ENCODE measurements around the gene GVQW3.

Gene GVQW3

GRCh38 chr11:76361776-76362175 lies 19.3 kb upstream of the GVQW3 start:
- Histone ChIP-seq H3K36me3 (ENCODE audit: insufficient read depth, low read length) (peaks cover 12% of the 10 kb centered on the region; the same call in 1 of the 2 replicates), H3K27ac (ENCODE audit: low read depth, low read length) (no peak overlapping the region), H2AFZ (ENCODE audit: low read length, unreplicated experiment) (no peak overlapping the region), H3K27me3 (ENCODE audit: insufficient read depth, low read length) (no peaks in the 10 kb centered on the region), H3K4me3 (ENCODE audit: low read depth, low read length) (peak overlapping the region; percentile 10; the same call in 1 of the 2 replicates), H3K4me1 (ENCODE audit: control insufficient read depth, insufficient read depth, low read length, unreplicated experiment) (peaks cover 14% of the 10 kb centered on the region), H3K79me2 (ENCODE audit: control insufficient read depth, insufficient read depth, low read length, unreplicated experiment) (peaks cover 32% of the 10 kb centered on the region)

- Histone ChIP-seq H3K27me3 (ENCODE audit: insufficient read depth, low read length) (no peaks in the 10 kb centered on the region), H3K4me3 (ENCODE audit: low read depth, low read length) (no peak overlapping the region), H3K79me2 (ENCODE audit: control insufficient read depth, insufficient read depth, low read length, unreplicated experiment) (peaks cover 41% of the 10 kb centered on the region), H3K36me3 (ENCODE audit: insufficient read depth, low read length) (peaks cover 7% of the 10 kb centered on the region; the same call in 1 of the 2 replicates), H2AFZ (ENCODE audit: low read length, unreplicated experiment) (no peak overlapping the region), H3K4me1 (ENCODE audit: control insufficient read depth, insufficient read depth, low read length, unreplicated experiment) (peaks cover 14% of the 10 kb centered on the region), H3K27ac (ENCODE audit: low read depth, low read length) (no peak overlapping the region)
Measured at GRCh38 chr11:76362716-76363115, 18.4 kb upstream of the GVQW3 start.

- H3K79me2 ChIP-seq (ENCODE audit: control insufficient read depth, insufficient read depth, low read length, unreplicated experiment), result peaks cover 62% of the 10 kb centered on the region
Measured at GRCh38 chr11:76365038-76365679, 16.0 kb upstream of the GVQW3 start.

GRCh38 chr11:76368490-76368889 lies 12.6 kb upstream of the GVQW3 start:
- H3K4me3 ChIP-seq (ENCODE audit: low read depth, low read length), result no peak overlapping the region
- no peaks in the 10 kb centered on the region for H3K27me3 ChIP-seq (ENCODE audit: insufficient read depth, low read length)
- peaks cover 8% of the 10 kb centered on the region for H3K4me1 ChIP-seq (ENCODE audit: control insufficient read depth, insufficient read depth, low read length, unreplicated experiment)
- H2AFZ ChIP-seq (ENCODE audit: low read length, unreplicated experiment), result no peak overlapping the region
- no peak overlapping the region for H3K27ac ChIP-seq (ENCODE audit: low read depth, low read length)
- H3K79me2 ChIP-seq (ENCODE audit: control insufficient read depth, insufficient read depth, low read length, unreplicated experiment), result peaks cover 70% of the 10 kb centered on the region
- H3K36me3 ChIP-seq (ENCODE audit: insufficient read depth, low read length), result no peaks in the 10 kb centered on the region; the same call in 1 of the 2 replicates

More at GRCh38 chr11:76365038-76365679, 16.0 kb upstream of the GVQW3 start:
- Histone ChIP-seq H2AFZ (ENCODE audit: low read length, unreplicated experiment) (no peak overlapping the region), H3K27ac (ENCODE audit: low read depth, low read length) (no peak overlapping the region), H3K27me3 (ENCODE audit: insufficient read depth, low read length) (no peaks in the 10 kb centered on the region), H3K36me3 (ENCODE audit: insufficient read depth, low read length) (no peaks in the 10 kb centered on the region; the same call in 1 of the 2 replicates), H3K4me3 (ENCODE audit: low read depth, low read length) (no peak overlapping the region), H3K4me1 (ENCODE audit: control insufficient read depth, insufficient read depth, low read length, unreplicated experiment) (peaks cover 14% of the 10 kb centered on the region)

GRCh38 chr11:76369406-76369805 lies 11.7 kb upstream of the GVQW3 start:
- Histone ChIP-seq H3K4me1 (ENCODE audit: control insufficient read depth, insufficient read depth, low read length, unreplicated experiment) (peaks cover 15% of the 10 kb centered on the region), H3K36me3 (ENCODE audit: insufficient read depth, low read length) (no peaks in the 10 kb centered on the region), H3K27me3 (ENCODE audit: insufficient read depth, low read length) (no peaks in the 10 kb centered on the region), H3K4me3 (ENCODE audit: low read depth, low read length) (no peak overlapping the region), H2AFZ (ENCODE audit: low read length, unreplicated experiment) (no peak overlapping the region), H3K27ac (ENCODE audit: low read depth, low read length) (no peak overlapping the region), H3K79me2 (ENCODE audit: control insufficient read depth, insufficient read depth, low read length, unreplicated experiment) (peaks cover 78% of the 10 kb centered on the region)

GRCh38 chr11:76371170-76371569 lies 10.0 kb upstream of the GVQW3 start:
- Histone ChIP-seq H3K27me3 (ENCODE audit: insufficient read depth, low read length) (no peaks in the 10 kb centered on the region), H3K4me1 (ENCODE audit: control insufficient read depth, insufficient read depth, low read length, unreplicated experiment) (peaks cover 24% of the 10 kb centered on the region), H2AFZ (ENCODE audit: low read length, unreplicated experiment) (no peak overlapping the region), H3K36me3 (ENCODE audit: insufficient read depth, low read length) (no peaks in the 10 kb centered on the region), H3K27ac (ENCODE audit: low read depth, low read length) (peak overlapping the region; percentile 43), H3K79me2 (ENCODE audit: control insufficient read depth, insufficient read depth, low read length, unreplicated experiment) (peaks cover 85% of the 10 kb centered on the region), H3K4me3 (ENCODE audit: low read depth, low read length) (no peak overlapping the region)

- peaks cover 83% of the 10 kb centered on the region for H3K79me2 ChIP-seq (ENCODE audit: control insufficient read depth, insufficient read depth, low read length, unreplicated experiment)
- no peak overlapping the region for H2AFZ ChIP-seq (ENCODE audit: low read length, unreplicated experiment)
- no peak overlapping the region for H3K4me3 ChIP-seq (ENCODE audit: low read depth, low read length)
- H3K4me1 ChIP-seq (ENCODE audit: control insufficient read depth, insufficient read depth, low read length, unreplicated experiment), result peaks cover 23% of the 10 kb centered on the region
- H3K27me3 ChIP-seq (ENCODE audit: insufficient read depth, low read length), result no peaks in the 10 kb centered on the region
- H3K36me3 ChIP-seq (ENCODE audit: insufficient read depth, low read length), result no peaks in the 10 kb centered on the region
- H3K27ac ChIP-seq (ENCODE audit: low read depth, low read length), result no peak overlapping the region
Measured at GRCh38 chr11:76376746-76377558, 4.2 kb upstream of the GVQW3 start.

- no peak overlapping the region for H3K27ac ChIP-seq (ENCODE audit: low read depth, low read length)
- H2AFZ ChIP-seq (ENCODE audit: low read length, unreplicated experiment), result peak overlapping the region; percentile 94
Measured at GRCh38 chr11:76379807-76380158, 1.3 kb upstream of the GVQW3 start.

GRCh38 chr11:76380159-76380976 lies 755 bp upstream of the GVQW3 start:
- H2AFZ ChIP-seq (ENCODE audit: low read length, unreplicated experiment), result peak overlapping the region; percentile 94

More at GRCh38 chr11:76379807-76380158, 1.3 kb upstream of the GVQW3 start:
- peaks cover 21% of the 10 kb centered on the region for H3K4me1 ChIP-seq (ENCODE audit: control insufficient read depth, insufficient read depth, low read length, unreplicated experiment)
- H3K27me3 ChIP-seq (ENCODE audit: insufficient read depth, low read length), result no peaks in the 10 kb centered on the region
- no peaks in the 10 kb centered on the region for H3K36me3 ChIP-seq (ENCODE audit: insufficient read depth, low read length)
- H3K79me2 ChIP-seq (ENCODE audit: control insufficient read depth, insufficient read depth, low read length, unreplicated experiment), result peaks cover 65% of the 10 kb centered on the region
- H3K4me3 ChIP-seq (ENCODE audit: low read depth, low read length), result peak overlapping the region; percentile 83

GRCh38 chr11:76382209-76382608 lies 1.1 kb downstream of the GVQW3 start:
- peaks cover 42% of the 10 kb centered on the region for H3K79me2 ChIP-seq (ENCODE audit: control insufficient read depth, insufficient read depth, low read length, unreplicated experiment)
- peaks cover 15% of the 10 kb centered on the region for H3K4me1 ChIP-seq (ENCODE audit: control insufficient read depth, insufficient read depth, low read length, unreplicated experiment)
- no peaks in the 10 kb centered on the region for H3K27me3 ChIP-seq (ENCODE audit: insufficient read depth, low read length)
- H3K36me3 ChIP-seq (ENCODE audit: insufficient read depth, low read length), result no peaks in the 10 kb centered on the region
- peak overlapping the region; percentile 89 for H2AFZ ChIP-seq (ENCODE audit: low read length, unreplicated experiment)
- no peak overlapping the region for H3K27ac ChIP-seq (ENCODE audit: low read depth, low read length)
- peak overlapping the region; percentile 83 for H3K4me3 ChIP-seq (ENCODE audit: low read depth, low read length)

More at GRCh38 chr11:76380159-76380976, 755 bp upstream of the GVQW3 start:
- Histone ChIP-seq H3K27ac (ENCODE audit: low read depth, low read length) (peak overlapping the region; percentile 31; the same call in 1 of the 2 replicates), H3K4me3 (ENCODE audit: low read depth, low read length) (peak overlapping the region; percentile 83), H3K36me3 (ENCODE audit: insufficient read depth, low read length) (no peaks in the 10 kb centered on the region), H3K79me2 (ENCODE audit: control insufficient read depth, insufficient read depth, low read length, unreplicated experiment) (peaks cover 59% of the 10 kb centered on the region), H3K4me1 (ENCODE audit: control insufficient read depth, insufficient read depth, low read length, unreplicated experiment) (peaks cover 18% of the 10 kb centered on the region), H3K27me3 (ENCODE audit: insufficient read depth, low read length) (no peaks in the 10 kb centered on the region)
